Cardiac muscle cell (in vitro differentiated cells and primary cell): Measurements from ENCODE around the gene KRTAP4-16. TPM values are rescaled to one million over a fixed set of nuclear protein-coding genes. Genes with fewer than 3 reads are reported as not detected.
"Not testable (repeated sequence)": the region's sequence is repeated elsewhere in the genome, so short reads cannot be mapped to it uniquely, and the experiment has no call there.

ENCODE experiments used
- DNase-seq, 2 donors: peaks; one replicate each; pipeline versions ENCODE4 v3.0.0 to v3.0.0-alpha.2; 2010 to 2017; ENCODE audit warnings: low read depth in 1 of 2, low spot score in 1 of 2
- H3K27ac ChIP-seq: fragments of 200-600 bp; sonication (generic); 2 replicates; pipeline ENCODE4 v1.5.1; 2016
- H3K27me3 ChIP-seq: fragments of 200-600 bp; sonication (generic); 2 replicates; pipeline ENCODE4 v1.6.0; 2016; ENCODE audit warnings: control low read depth
- H3K36me3 ChIP-seq: fragments of 200-600 bp; sonication (generic); 2 replicates; pipeline ENCODE4 v1.5.1; 2016; ENCODE audit warnings: control low read depth
- H3K4me1 ChIP-seq: fragments of 200-600 bp; sonication (generic); 2 replicates; pipeline ENCODE4 v1.8.1; 2017; ENCODE audit warnings: low read depth, mild to moderate bottlenecking, mixed run types
- H3K4me3 ChIP-seq: fragments of 200-600 bp; sonication (generic); 2 replicates; pipeline ENCODE4 v1.5.1; 2016; ENCODE audit warnings: mild to moderate bottlenecking
- H3K9me3 ChIP-seq: fragments of 200-600 bp; sonication (generic); 2 replicates; pipeline ENCODE4 v1.5.1; 2017; ENCODE audit warnings: low read depth, mild to moderate bottlenecking, control low read depth
- CTCF ChIP-seq: IDR thresholded peaks from 2 replicates; pipeline ENCODE4 v1.5.1; 2012; ENCODE audit warnings: low read depth, mild to moderate bottlenecking, low read length
- polyA plus RNA-seq: library from polyadenylated mRNA; unstranded; fragments of >200 nt; fragmentation: Nextera tagmentation; extraction: Ambion mirVana; gene quantifications from 2 replicates; pipeline ENCODE4 v1.2.1, GENCODE V29; 2016
- total RNA-seq: library from RNA; depleted of rRNA; stranded (reverse); fragments of >200 nt; gene quantifications from 2 replicates; pipeline ENCODE4 v1.2.3, GENCODE V29; 2016

The KRTAP4-16 gene
- total and polyA plus RNA-seq, 2 experiments from 2014 or later, result not detected

GRCh38 chr17:41064301-41064700 lies 37.7 kb downstream of the KRTAP4-16 start:
- Histone ChIP-seq H3K4me1 (no peaks in the 10 kb centered on the region), H3K27me3 (no peaks in the 10 kb centered on the region), H3K4me3 (no peak overlapping the region), H3K9me3 (no peaks in the 10 kb centered on the region), H3K27ac (no peak overlapping the region), H3K36me3 (no peaks in the 10 kb centered on the region)
- no peak for TF ChIP-seq CTCF
- no peak for DNase-seq

GRCh38 chr17:41063449-41063848 lies 38.6 kb downstream of the KRTAP4-16 start:
- H3K27ac ChIP-seq, result no peak overlapping the region
- no peak for TF ChIP-seq CTCF
- H3K4me3 ChIP-seq, result no peak overlapping the region
- H3K9me3 ChIP-seq, result no peaks in the 10 kb centered on the region
- H3K36me3 ChIP-seq, result no peaks in the 10 kb centered on the region
- H3K4me1 ChIP-seq, result no peaks in the 10 kb centered on the region
- no peak for DNase-seq
- no peaks in the 10 kb centered on the region for H3K27me3 ChIP-seq

- Histone ChIP-seq H3K36me3 (no peaks in the 10 kb centered on the region), H3K4me3 (no peak overlapping the region), H3K27me3 (no peaks in the 10 kb centered on the region), H3K9me3 (no peaks in the 10 kb centered on the region), H3K27ac (no peak overlapping the region), H3K4me1 (no peaks in the 10 kb centered on the region)
- TF ChIP-seq CTCF, result no peak
- peak in 1 of 2 donors; percentile 47 for DNase-seq
Observed at GRCh38 chr17:41061964-41062363, 40.0 kb downstream of the KRTAP4-16 start.

- Histone ChIP-seq H3K36me3 (no peaks in the 10 kb centered on the region), H3K4me1 (no peaks in the 10 kb centered on the region), H3K4me3 (no peak within 1 kb of the TSS), H3K9me3 (no peaks in the 10 kb centered on the region), H3K27me3 (no peaks in the 10 kb centered on the region), H3K27ac (no peak within 1 kb of the TSS)
- no peak for TF ChIP-seq CTCF
- peak in 1 of 2 donors; percentile 52 for DNase-seq
Observed at GRCh38 chr17:41060052-41060604, 41.9 kb downstream of the KRTAP4-16 start, which contains the start of gene KRTAP2-3. Gene KRTAP2-3, minus strand, starts transcription at chr17:41060114. Its CDS starts 64 bp downstream, at chr17:41060050.

GRCh38 chr17:41059276-41060051 lies 42.5 kb downstream of the KRTAP4-16 start:
- H3K4me3 ChIP-seq, H3K4me1 ChIP-seq, H3K9me3 ChIP-seq, H3K27ac ChIP-seq, H3K36me3 ChIP-seq, H3K27me3 ChIP-seq: not testable (repeated sequence)
- DNase-seq, result peak in 1 of 2 donors; percentile 22

- no peak for DNase-seq
- no peaks in the 10 kb centered on the region for H3K36me3 ChIP-seq
- TF ChIP-seq CTCF, result no peak
- no peaks in the 10 kb centered on the region for H3K27me3 ChIP-seq
- H3K27ac ChIP-seq, result no peak overlapping the region
- no peaks in the 10 kb centered on the region for H3K9me3 ChIP-seq
- no peaks in the 10 kb centered on the region for H3K4me1 ChIP-seq
- no peak overlapping the region for H3K4me3 ChIP-seq
Observed at GRCh38 chr17:41058741-41059140, 43.3 kb downstream of the KRTAP4-16 start.
